IPS-18a (cell line): ENCODE results near the gene WASHC4.

Experiments
- H3K27ac ChIP-seq: one replicate; pipeline ENCODE4 v1.5.1; 2013; ENCODE audit warnings: low read length
- H3K27me3 ChIP-seq: one replicate; pipeline ENCODE4 v1.6.1; 2013; ENCODE audit warnings: mild to moderate bottlenecking, low read length; ENCODE audit not compliant: control insufficient read depth, insufficient read depth
- H3K36me3 ChIP-seq: one replicate; pipeline ENCODE4 v1.6.1; 2013; ENCODE audit warnings: low read depth, low read length; ENCODE audit not compliant: control insufficient read depth
- H3K4me1 ChIP-seq: one replicate; pipeline ENCODE4 v1.6.1; 2013; ENCODE audit warnings: low read depth, low read length; ENCODE audit not compliant: control insufficient read depth
- H3K4me3 ChIP-seq: one replicate; pipeline ENCODE4 v1.5.1; 2013; ENCODE audit warnings: low read length
- H3K9ac ChIP-seq: one replicate; pipeline ENCODE4 v1.6.1; 2013; ENCODE audit warnings: mild to moderate bottlenecking, low read length, moderate library complexity
- H3K9me3 ChIP-seq: one replicate; pipeline ENCODE4 v1.6.1; 2013; ENCODE audit warnings: low read depth, low read length; ENCODE audit not compliant: control insufficient read depth

The WASHC4 gene

GRCh38 chr12:105138248-105138647 lies 30.7 kb downstream of the WASHC4 start:
- Histone ChIP-seq H3K4me3 (no peak overlapping the region), H3K9me3 (no peaks in the 10 kb centered on the region), H3K9ac (no peak overlapping the region), H3K4me1 (no peaks in the 10 kb centered on the region), H3K27me3 (no peaks in the 10 kb centered on the region), H3K36me3 (peaks cover 64% of the 10 kb centered on the region), H3K27ac (no peak overlapping the region)

GRCh38 chr12:105141320-105141922 lies 33.9 kb downstream of the WASHC4 start:
- Histone ChIP-seq H3K9ac (no peak overlapping the region), H3K36me3 (peaks cover 70% of the 10 kb centered on the region), H3K27ac (no peak overlapping the region), H3K27me3 (no peaks in the 10 kb centered on the region), H3K4me3 (no peak overlapping the region), H3K4me1 (no peaks in the 10 kb centered on the region), H3K9me3 (no peaks in the 10 kb centered on the region)

- H3K4me3 ChIP-seq: no peak overlapping the region
These were observed 34.7 kb downstream of the WASHC4 start for GRCh38 chr12:105142259-105142658.

GRCh38 chr12:105156260-105156659 lies 48.7 kb downstream of the WASHC4 start:
- H3K9ac ChIP-seq: no peak overlapping the region
- H3K27ac ChIP-seq: no peak overlapping the region
- H3K27me3 ChIP-seq: no peaks in the 10 kb centered on the region
- H3K9me3 ChIP-seq: no peaks in the 10 kb centered on the region
- peaks cover 70% of the 10 kb centered on the region for H3K36me3 ChIP-seq
- H3K4me3 ChIP-seq: no peak overlapping the region
- peaks cover 7% of the 10 kb centered on the region for H3K4me1 ChIP-seq

More at GRCh38 chr12:105142259-105142658, 34.7 kb downstream of the WASHC4 start:
- Histone ChIP-seq H3K4me1 (no peaks in the 10 kb centered on the region), H3K36me3 (peaks cover 72% of the 10 kb centered on the region), H3K27me3 (no peaks in the 10 kb centered on the region), H3K9me3 (no peaks in the 10 kb centered on the region), H3K27ac (no peak overlapping the region), H3K9ac (no peak overlapping the region)

- Histone ChIP-seq H3K4me1 (peaks cover 7% of the 10 kb centered on the region), H3K36me3 (peaks cover 71% of the 10 kb centered on the region)
These were observed 50.1 kb downstream of the WASHC4 start for GRCh38 chr12:105157606-105158005.

GRCh38 chr12:105158876-105159275 lies 51.3 kb downstream of the WASHC4 start:
- Histone ChIP-seq H3K27me3 (no peaks in the 10 kb centered on the region), H3K9ac (no peak overlapping the region), H3K36me3 (peaks cover 68% of the 10 kb centered on the region), H3K27ac (no peak overlapping the region), H3K9me3 (no peaks in the 10 kb centered on the region), H3K4me1 (peaks cover 7% of the 10 kb centered on the region), H3K4me3 (no peak overlapping the region)

More at GRCh38 chr12:105157606-105158005, 50.1 kb downstream of the WASHC4 start:
- Histone ChIP-seq H3K27ac (no peak overlapping the region), H3K27me3 (no peaks in the 10 kb centered on the region), H3K9me3 (no peaks in the 10 kb centered on the region), H3K4me3 (no peak overlapping the region), H3K9ac (no peak overlapping the region)

- no peak overlapping the region for H3K4me3 ChIP-seq
- H3K27me3 ChIP-seq: no peaks in the 10 kb centered on the region
- H3K36me3 ChIP-seq: peaks cover 81% of the 10 kb centered on the region
- no peaks in the 10 kb centered on the region for H3K9me3 ChIP-seq
- no peak overlapping the region for H3K9ac ChIP-seq
- no peak overlapping the region for H3K27ac ChIP-seq
- peaks cover 4% of the 10 kb centered on the region for H3K4me1 ChIP-seq
These were observed 54.6 kb downstream of the WASHC4 start for GRCh38 chr12:105162174-105162573.

- Histone ChIP-seq H3K36me3 (peaks cover 73% of the 10 kb centered on the region), H3K4me1 (no peaks in the 10 kb centered on the region), H3K9me3 (no peaks in the 10 kb centered on the region), H3K27me3 (no peaks in the 10 kb centered on the region), H3K4me3 (no peak overlapping the region), H3K27ac (no peak overlapping the region), H3K9ac (no peak overlapping the region)
These were observed 56.5 kb downstream of the WASHC4 start for GRCh38 chr12:105164068-105164467.

GRCh38 chr12:105166736-105167135 lies 59.2 kb downstream of the WASHC4 start:
- peaks cover 57% of the 10 kb centered on the region for H3K36me3 ChIP-seq

GRCh38 chr12:105167346-105167745 lies 59.8 kb downstream of the WASHC4 start:
- H3K9ac ChIP-seq: no peak overlapping the region
- no peaks in the 10 kb centered on the region for H3K27me3 ChIP-seq
- H3K4me3 ChIP-seq: no peak overlapping the region
- H3K9me3 ChIP-seq: no peaks in the 10 kb centered on the region
- H3K36me3 ChIP-seq: peaks cover 55% of the 10 kb centered on the region
- H3K4me1 ChIP-seq: no peaks in the 10 kb centered on the region
- H3K27ac ChIP-seq: no peak overlapping the region

More at GRCh38 chr12:105166736-105167135, 59.2 kb downstream of the WASHC4 start:
- Histone ChIP-seq H3K9ac (no peak overlapping the region), H3K4me3 (no peak overlapping the region), H3K9me3 (no peaks in the 10 kb centered on the region), H3K27ac (no peak overlapping the region), H3K4me1 (no peaks in the 10 kb centered on the region), H3K27me3 (no peaks in the 10 kb centered on the region)

- peaks cover 55% of the 10 kb centered on the region for H3K36me3 ChIP-seq
- H3K9ac ChIP-seq: no peak overlapping the region
- H3K4me3 ChIP-seq: no peak overlapping the region
These were observed 60.5 kb downstream of the WASHC4 start for GRCh38 chr12:105168006-105168405.

GRCh38 chr12:105170139-105170538 lies 62.6 kb downstream of the WASHC4 start:
- Histone ChIP-seq H3K4me3 (no peak overlapping the region), H3K9me3 (no peaks in the 10 kb centered on the region), H3K9ac (no peak overlapping the region), H3K27me3 (no peaks in the 10 kb centered on the region), H3K4me1 (no peaks in the 10 kb centered on the region), H3K36me3 (peaks cover 42% of the 10 kb centered on the region), H3K27ac (no peak overlapping the region)

More at GRCh38 chr12:105168006-105168405, 60.5 kb downstream of the WASHC4 start:
- H3K9me3 ChIP-seq: no peaks in the 10 kb centered on the region
- H3K27me3 ChIP-seq: no peaks in the 10 kb centered on the region
- H3K27ac ChIP-seq: no peak overlapping the region
- H3K4me1 ChIP-seq: no peaks in the 10 kb centered on the region
